VCaP (cell line): ENCODE results near the gene LPIN1.
"Not testable (repeated sequence)": the region's sequence is repeated elsewhere in the genome, so short reads cannot be mapped to it uniquely, and the experiment has no call there.

Experiments used
- H3K27ac ChIP-seq: fragments of 450-650 bp; 2 replicates; pipeline ENCODE4 v1.5.1; 2017
- TF ChIP-seq, protein P1 (sequence below): fragments of 450-650 bp; conservative IDR thresholded peaks from 2 replicates; pipeline ENCODE4 v1.5.1; 2017; ENCODE audit warnings: mild to moderate bottlenecking, moderate library complexity

The LPIN1 gene

DNA sequence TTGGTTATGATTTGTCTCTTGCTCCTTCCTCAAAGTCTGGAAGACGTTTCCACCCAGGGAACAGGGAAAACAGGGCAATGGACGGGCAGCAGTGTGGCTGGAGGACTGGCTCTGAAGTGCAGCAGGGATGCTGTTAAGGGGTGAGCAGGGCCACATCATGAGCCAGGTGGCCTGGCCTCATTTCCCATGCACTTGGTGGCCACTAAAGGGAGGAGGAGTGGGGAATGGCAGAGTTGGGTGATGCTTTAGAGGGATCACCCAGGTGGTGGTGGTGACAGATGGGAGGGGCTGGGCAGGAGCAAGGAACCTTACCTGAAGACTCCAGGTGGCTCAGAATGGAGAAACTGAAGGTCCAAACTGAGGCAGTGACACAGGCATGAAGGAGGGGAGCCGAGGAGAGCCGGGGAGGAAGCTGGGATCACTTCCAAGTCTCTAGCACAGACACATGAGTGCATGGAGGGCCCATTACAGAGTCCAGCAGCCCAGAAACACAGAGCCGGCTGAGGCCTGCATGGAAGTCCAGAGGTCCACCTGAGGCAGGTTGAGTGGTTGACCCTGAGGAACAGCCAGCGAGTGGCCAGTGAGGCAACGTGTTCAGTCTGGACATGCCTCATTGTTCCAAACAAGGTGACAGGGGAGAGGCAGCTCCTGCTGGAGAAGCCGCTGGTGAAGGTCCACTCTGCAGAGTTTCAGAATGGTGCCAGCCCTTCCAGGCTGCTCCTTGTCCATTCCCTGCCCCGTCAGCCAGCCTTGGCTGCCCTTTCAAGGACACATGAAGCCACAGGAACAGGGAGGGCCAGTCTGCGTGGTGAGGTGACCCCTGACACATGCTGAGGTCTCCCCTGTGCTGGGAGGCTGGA lies 91.7 kb downstream of the LPIN1 start:
- H3K27ac ChIP-seq: no peak overlapping the region
- TF ChIP-seq, protein P1, sequence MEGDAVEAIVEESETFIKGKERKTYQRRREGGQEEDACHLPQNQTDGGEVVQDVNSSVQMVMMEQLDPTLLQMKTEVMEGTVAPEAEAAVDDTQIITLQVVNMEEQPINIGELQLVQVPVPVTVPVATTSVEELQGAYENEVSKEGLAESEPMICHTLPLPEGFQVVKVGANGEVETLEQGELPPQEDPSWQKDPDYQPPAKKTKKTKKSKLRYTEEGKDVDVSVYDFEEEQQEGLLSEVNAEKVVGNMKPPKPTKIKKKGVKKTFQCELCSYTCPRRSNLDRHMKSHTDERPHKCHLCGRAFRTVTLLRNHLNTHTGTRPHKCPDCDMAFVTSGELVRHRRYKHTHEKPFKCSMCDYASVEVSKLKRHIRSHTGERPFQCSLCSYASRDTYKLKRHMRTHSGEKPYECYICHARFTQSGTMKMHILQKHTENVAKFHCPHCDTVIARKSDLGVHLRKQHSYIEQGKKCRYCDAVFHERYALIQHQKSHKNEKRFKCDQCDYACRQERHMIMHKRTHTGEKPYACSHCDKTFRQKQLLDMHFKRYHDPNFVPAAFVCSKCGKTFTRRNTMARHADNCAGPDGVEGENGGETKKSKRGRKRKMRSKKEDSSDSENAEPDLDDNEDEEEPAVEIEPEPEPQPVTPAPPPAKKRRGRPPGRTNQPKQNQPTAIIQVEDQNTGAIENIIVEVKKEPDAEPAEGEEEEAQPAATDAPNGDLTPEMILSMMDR: no peak

- H3K27ac ChIP-seq: no peak overlapping the region
- TF ChIP-seq, protein P1: no peak
Observed at GRCh38 chr2:11839916-11840315, 93.5 kb downstream of the LPIN1 start.

GRCh38 chr2:11842336-11842735 lies 95.9 kb downstream of the LPIN1 start:
- TF ChIP-seq, protein P1: no peak
- no peak overlapping the region for H3K27ac ChIP-seq

- H3K27ac ChIP-seq: not testable (repeated sequence)
Observed at GRCh38 chr2:11844798-11845197, 98.4 kb downstream of the LPIN1 start.

DNA sequence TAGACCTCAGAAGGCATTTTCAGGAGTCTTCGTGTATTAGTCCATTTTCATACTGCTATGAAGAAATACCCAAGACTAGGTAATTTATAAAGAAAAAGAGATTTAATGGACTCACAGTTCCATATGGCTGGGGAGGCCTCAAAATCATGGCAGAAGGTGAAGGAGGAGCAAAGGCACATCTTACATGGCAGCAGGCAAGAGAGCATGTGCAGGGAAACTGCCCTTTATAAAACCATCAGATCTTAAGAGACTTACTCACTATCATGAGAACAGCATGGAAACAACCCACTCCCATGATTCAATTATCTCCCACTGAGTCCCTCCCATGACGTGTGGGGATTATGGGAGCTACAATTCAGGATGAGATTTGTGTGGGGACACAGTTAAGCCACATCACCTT lies 101.5 kb downstream of the LPIN1 start:
- not testable (repeated sequence) for H3K27ac ChIP-seq

DNA sequence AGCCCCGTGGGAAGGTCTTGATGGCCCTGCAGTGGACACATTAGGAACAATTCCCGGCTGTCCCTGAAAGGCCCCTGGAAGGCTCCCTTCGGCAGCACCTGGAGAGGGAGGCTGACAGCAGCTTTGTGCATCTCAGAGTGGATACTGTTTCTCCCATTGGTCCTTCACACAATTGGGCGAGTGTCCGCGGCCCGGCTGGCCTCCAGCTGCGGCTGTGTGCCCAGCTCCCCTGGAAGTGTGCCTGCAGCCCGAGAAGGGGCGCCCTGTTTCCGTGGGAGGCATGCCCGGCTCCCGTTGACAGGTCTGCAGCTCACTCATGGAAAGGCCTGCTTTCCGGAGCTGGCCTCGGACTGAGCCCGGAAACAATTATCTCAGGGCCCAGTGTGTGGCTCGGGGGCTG lies 103.7 kb downstream of the LPIN1 start:
- TF ChIP-seq, protein P1: no peak
- H3K27ac ChIP-seq: no peak overlapping the region

- H3K27ac ChIP-seq: no peak overlapping the region
- TF ChIP-seq, protein P1: no peak
Observed at GRCh38 chr2:11852526-11853196, 106.2 kb downstream of the LPIN1 start.

GRCh38 chr2:11853197-11853588 lies 106.8 kb downstream of the LPIN1 start:
- H3K27ac ChIP-seq: no peak overlapping the region
- TF ChIP-seq, protein P1: no peak
